ENCODE data around the gene ITFG2.

DNA sequence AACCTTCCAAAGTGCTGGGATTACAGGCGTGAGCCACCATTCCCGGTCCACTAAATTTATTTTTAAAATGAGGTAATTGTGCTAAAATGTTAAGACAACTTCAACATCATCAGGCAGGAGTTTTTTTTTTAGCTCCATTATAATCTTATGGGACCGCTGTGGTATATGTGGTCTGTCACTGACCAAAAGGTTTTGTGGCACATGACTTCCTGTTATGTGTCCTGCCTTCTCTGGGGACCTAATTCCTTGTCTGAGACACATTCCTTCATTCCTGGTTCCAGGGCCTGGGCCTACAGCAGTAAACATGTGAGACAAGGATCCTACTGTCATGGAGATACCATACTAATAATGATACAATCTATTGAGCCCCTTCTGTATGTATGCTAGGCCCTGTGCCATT lies 39.5 kb downstream of the ITFG2 start:
- TF ChIP-seq, protein P1, sequence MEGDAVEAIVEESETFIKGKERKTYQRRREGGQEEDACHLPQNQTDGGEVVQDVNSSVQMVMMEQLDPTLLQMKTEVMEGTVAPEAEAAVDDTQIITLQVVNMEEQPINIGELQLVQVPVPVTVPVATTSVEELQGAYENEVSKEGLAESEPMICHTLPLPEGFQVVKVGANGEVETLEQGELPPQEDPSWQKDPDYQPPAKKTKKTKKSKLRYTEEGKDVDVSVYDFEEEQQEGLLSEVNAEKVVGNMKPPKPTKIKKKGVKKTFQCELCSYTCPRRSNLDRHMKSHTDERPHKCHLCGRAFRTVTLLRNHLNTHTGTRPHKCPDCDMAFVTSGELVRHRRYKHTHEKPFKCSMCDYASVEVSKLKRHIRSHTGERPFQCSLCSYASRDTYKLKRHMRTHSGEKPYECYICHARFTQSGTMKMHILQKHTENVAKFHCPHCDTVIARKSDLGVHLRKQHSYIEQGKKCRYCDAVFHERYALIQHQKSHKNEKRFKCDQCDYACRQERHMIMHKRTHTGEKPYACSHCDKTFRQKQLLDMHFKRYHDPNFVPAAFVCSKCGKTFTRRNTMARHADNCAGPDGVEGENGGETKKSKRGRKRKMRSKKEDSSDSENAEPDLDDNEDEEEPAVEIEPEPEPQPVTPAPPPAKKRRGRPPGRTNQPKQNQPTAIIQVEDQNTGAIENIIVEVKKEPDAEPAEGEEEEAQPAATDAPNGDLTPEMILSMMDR (IDR thresholded peaks at IDR 0.05; ENCODE audit: low read length) = no peak
- no peak for TF ChIP-seq EZH2 (IDR thresholded peaks at IDR 0.05; ENCODE audit: borderline replicate concordance, low read length)
